Measurements from ENCODE around the gene HOMER3. TPM values are rescaled to one million over a fixed set of nuclear protein-coding genes. Genes with fewer than 3 reads are reported as not detected.
A peak's percentile ranks its signal among the peaks of the same experiment; 100 is the strongest.

The HOMER3 gene
- polyA plus RNA-seq, 3 donors: 45.1 to 88.1 (median 49.4) TPM

DNA sequence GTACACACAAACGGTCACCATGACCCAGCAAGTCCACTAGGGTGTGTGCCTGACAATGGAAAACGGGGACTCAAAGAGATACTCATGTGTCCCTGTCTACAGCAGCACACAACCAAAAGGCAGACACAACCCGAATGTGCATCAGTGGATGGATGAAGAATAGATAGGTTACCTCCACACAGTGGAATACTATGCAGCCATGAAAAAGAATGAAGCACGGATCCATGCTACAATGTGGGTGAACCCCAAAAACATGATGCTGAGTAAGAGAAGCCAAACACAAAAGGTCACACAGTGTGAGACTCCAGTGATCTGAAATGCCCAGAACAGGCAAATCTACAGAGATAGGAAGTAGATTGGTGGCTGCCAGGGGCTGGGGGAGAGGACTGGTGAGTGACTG is 54.0 kb downstream of the HOMER3 start:
- no peaks in the 10 kb centered on the region for H3K9me3 ChIP-seq (replicated peaks in 1 of 2; ENCODE audit: control insufficient read depth in 1 of 2, insufficient read depth in 1 of 2, low read length in 2 of 2)
- no peaks in the 10 kb centered on the region for H3K4me1 ChIP-seq (ENCODE audit: control insufficient read depth in 1 of 2, insufficient read depth in 2 of 2, low read length in 2 of 2)
- Mint-ChIP-seq H3K4me1 (no peaks in the 10 kb centered on the region), H3K27me3 (ENCODE audit: low read depth in 3 of 3) (peaks cover 2 to 17% (median 8%) of the 10 kb centered on the region in 3 donors), H3K9me3 (peaks cover 0 to 6% (median 0%) of the 10 kb centered on the region in 7 donors), H3K4me3 (no peak overlapping the region), H3K36me3 (no peaks in the 10 kb centered on the region), H3K27ac (no peak overlapping the region)
- H3K9ac ChIP-seq (ENCODE audit: insufficient read depth, low read length, poor library complexity, severe bottlenecking): no peak overlapping the region
- no peaks in the 10 kb centered on the region for H3K79me2 ChIP-seq (ENCODE audit: insufficient read depth, low read length)
- H4K20me1 ChIP-seq (ENCODE audit: insufficient read depth, low read length): no peaks in the 10 kb centered on the region
- WGBS (ENCODE audit: insufficient coverage): 87% methylated on average over 2 of the region's 4 CpGs
- no peak overlapping the region for H3K27ac ChIP-seq (ENCODE audit: low read depth in 1 of 2, low read length in 2 of 2)
- H3K4me2 ChIP-seq (replicated peaks; ENCODE audit: extremely low read depth, low read length, poor library complexity, severe bottlenecking): no peak overlapping the region
- H3K4me3 ChIP-seq (replicated peaks in 1 of 3; ENCODE audit: low read depth in 2 of 3, low read length in 3 of 3): no peak overlapping the region
- H2AFZ ChIP-seq (ENCODE audit: insufficient read depth, low read depth, low read length, poor library complexity, severe bottlenecking): no peak overlapping the region
- no peaks in the 10 kb centered on the region for H3K27me3 ChIP-seq (ENCODE audit: control insufficient read depth in 2 of 2, insufficient read depth in 2 of 2, low read length in 2 of 2)
- intact Hi-C loops (cut with micrococcal nuclease): no loop called here
- TF ChIP-seq, protein P1, sequence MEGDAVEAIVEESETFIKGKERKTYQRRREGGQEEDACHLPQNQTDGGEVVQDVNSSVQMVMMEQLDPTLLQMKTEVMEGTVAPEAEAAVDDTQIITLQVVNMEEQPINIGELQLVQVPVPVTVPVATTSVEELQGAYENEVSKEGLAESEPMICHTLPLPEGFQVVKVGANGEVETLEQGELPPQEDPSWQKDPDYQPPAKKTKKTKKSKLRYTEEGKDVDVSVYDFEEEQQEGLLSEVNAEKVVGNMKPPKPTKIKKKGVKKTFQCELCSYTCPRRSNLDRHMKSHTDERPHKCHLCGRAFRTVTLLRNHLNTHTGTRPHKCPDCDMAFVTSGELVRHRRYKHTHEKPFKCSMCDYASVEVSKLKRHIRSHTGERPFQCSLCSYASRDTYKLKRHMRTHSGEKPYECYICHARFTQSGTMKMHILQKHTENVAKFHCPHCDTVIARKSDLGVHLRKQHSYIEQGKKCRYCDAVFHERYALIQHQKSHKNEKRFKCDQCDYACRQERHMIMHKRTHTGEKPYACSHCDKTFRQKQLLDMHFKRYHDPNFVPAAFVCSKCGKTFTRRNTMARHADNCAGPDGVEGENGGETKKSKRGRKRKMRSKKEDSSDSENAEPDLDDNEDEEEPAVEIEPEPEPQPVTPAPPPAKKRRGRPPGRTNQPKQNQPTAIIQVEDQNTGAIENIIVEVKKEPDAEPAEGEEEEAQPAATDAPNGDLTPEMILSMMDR (IDR thresholded peaks at IDR 0.05): no peak
- no peak for DNase-seq
- no peaks in the 10 kb centered on the region for H3K36me3 ChIP-seq (replicated peaks in 1 of 2; ENCODE audit: control insufficient read depth in 1 of 2, insufficient read depth in 2 of 2, low read length in 2 of 2)

DNA sequence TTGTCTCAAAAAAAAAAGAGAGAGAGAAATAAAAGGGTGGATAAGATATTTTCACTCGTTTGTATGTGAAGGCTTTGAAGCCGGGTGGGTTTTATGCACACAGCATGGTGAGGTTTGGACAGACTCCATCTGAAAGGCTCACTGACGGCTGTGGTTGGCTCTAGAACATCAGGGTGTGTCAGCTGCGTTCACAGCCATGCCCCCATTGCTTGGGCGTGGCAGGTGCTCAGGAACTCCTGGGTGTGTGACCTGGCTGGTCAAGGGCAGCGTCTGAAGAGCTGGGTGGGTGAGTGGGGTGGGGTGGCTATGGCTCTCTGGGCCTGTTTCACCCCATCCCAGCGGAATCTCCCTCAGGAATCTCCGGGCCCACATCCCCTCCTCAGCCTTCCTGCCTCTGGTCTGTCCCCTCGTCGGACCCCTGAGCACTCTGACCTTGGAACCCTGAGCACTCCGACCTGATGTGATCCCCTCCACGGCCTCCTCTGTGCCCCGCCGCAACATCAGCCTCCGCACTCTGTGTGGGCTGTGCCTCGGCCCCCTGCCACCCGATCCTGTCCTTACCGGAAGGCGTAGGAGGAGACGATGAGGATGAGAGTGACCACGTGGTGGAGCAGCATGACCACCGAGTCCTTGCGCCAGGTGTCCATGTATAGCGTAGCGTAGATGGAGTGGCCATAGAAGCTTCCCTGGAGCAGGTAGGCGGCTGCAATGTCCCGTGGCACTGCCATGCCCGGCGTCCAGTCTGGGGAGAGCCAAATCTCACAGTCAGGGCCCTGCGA is 57.3 kb downstream of the HOMER3 start:
- TF ChIP-seq, protein P1 (IDR thresholded peaks at IDR 0.05): no peak
- H3K4me3 ChIP-seq (replicated peaks in 1 of 3; ENCODE audit: low read depth in 2 of 3, low read length in 3 of 3): no peak overlapping the region
- no peaks in the 10 kb centered on the region for H3K79me2 ChIP-seq (ENCODE audit: insufficient read depth, low read length)
- no peaks in the 10 kb centered on the region for H3K36me3 ChIP-seq (replicated peaks in 1 of 2; ENCODE audit: control insufficient read depth in 1 of 2, insufficient read depth in 2 of 2, low read length in 2 of 2)
- Mint-ChIP-seq H3K27me3 (ENCODE audit: low read depth in 3 of 3) (peaks cover 0 to 7% (median 0%) of the 10 kb centered on the region in 3 donors), H3K4me3 (no peak overlapping the region), H3K9me3 (peaks cover 0 to 4% (median 0%) of the 10 kb centered on the region in 7 donors), H3K36me3 (no peaks in the 10 kb centered on the region), H3K27ac (peak overlapping the region in 1 of 7 donors; percentile 33), H3K4me1 (peaks cover 2% of the 10 kb centered on the region)
- DNase-seq: no peak
- H3K27me3 ChIP-seq (ENCODE audit: control insufficient read depth in 2 of 2, insufficient read depth in 2 of 2, low read length in 2 of 2): no peaks in the 10 kb centered on the region
- H2AFZ ChIP-seq (ENCODE audit: insufficient read depth, low read depth, low read length, poor library complexity, severe bottlenecking): no peak overlapping the region
- no peaks in the 10 kb centered on the region for H4K20me1 ChIP-seq (ENCODE audit: insufficient read depth, low read length)
- H3K4me1 ChIP-seq (ENCODE audit: control insufficient read depth in 1 of 2, insufficient read depth in 2 of 2, low read length in 2 of 2): no peaks in the 10 kb centered on the region
- WGBS (ENCODE audit: insufficient coverage): 91% methylated on average over 27 of the region's 30 CpGs
- intact Hi-C loops (cut with micrococcal nuclease): no loop called here
- no peak overlapping the region for H3K9ac ChIP-seq (ENCODE audit: insufficient read depth, low read length, poor library complexity, severe bottlenecking)
- H3K4me2 ChIP-seq (replicated peaks; ENCODE audit: extremely low read depth, low read length, poor library complexity, severe bottlenecking): no peak overlapping the region
- no peak overlapping the region for H3K27ac ChIP-seq (ENCODE audit: low read depth in 1 of 2, low read length in 2 of 2)
- H3K9me3 ChIP-seq (replicated peaks in 1 of 2; ENCODE audit: control insufficient read depth in 1 of 2, insufficient read depth in 1 of 2, low read length in 2 of 2): no peaks in the 10 kb centered on the region
